ENCODE measurements around the gene ROBO4. TPM values are rescaled to one million over a fixed set of nuclear protein-coding genes. Genes with fewer than 3 reads are reported as not detected.

The ROBO4 gene
- total and polyA plus RNA-seq, 7 donors, result 5.4 to 17.5 (median 14.9) TPM

- no peaks in the 10 kb centered on the region for H3K9me3 ChIP-seq
- WGBS, 3 donors, result 24 to 31% (median 29%) methylated on average over 20 of the region's 20 CpGs
- intact Hi-C loops (cut with DNase I), result loop anchor here (1.0 to 5.0 kb wide), 3 partner anchors 25 to 198 kb away; partner anchors contain the start of genes ESAM (in 1 of the 2) and ROBO3 (in 1 of the 2)
- peaks cover 9% of the 10 kb centered on the region for H3K4me1 ChIP-seq
- TF ChIP-seq CTCF (IDR thresholded peaks at IDR 0.05), result no peak
- H3K27ac ChIP-seq, result no peak overlapping the region
- no peaks in the 10 kb centered on the region for H3K36me3 ChIP-seq (ENCODE audit: insufficient read depth in 1 of 2, low read depth in 1 of 2)
- H3K27me3 ChIP-seq (ENCODE audit: insufficient read depth in 3 of 3, low read length in 2 of 3), result peaks cover 0 to 73% (median 40%) of the 10 kb centered on the region in 3 donors
- ATAC-seq (no peak), DNase-seq (no peak)
- peak overlapping the region; percentile 63 for H3K4me3 ChIP-seq
Measured at GRCh38 chr11:124839972-124840621, 57.6 kb downstream of the ROBO4 start.

- DNase-seq, result peak in 1 of 2 donors; percentile 49
- Histone ChIP-seq H3K9me3 (no peaks in the 10 kb centered on the region), H3K27me3 (ENCODE audit: insufficient read depth in 3 of 3, low read length in 2 of 3) (peaks cover 0 to 65% (median 33%) of the 10 kb centered on the region in 3 donors), H3K27ac (no peak overlapping the region), H3K36me3 (ENCODE audit: insufficient read depth in 1 of 2, low read depth in 1 of 2) (no peaks in the 10 kb centered on the region), H3K4me1 (peaks cover 9% of the 10 kb centered on the region), H3K4me3 (peak overlapping the region; percentile 63)
- 1 to 2% (median 2%) methylated on average over 58 to 87 of the region's 87 CpGs for WGBS, 3 donors
- intact Hi-C loops (cut with DNase I), result loop anchor here (1.0 to 5.0 kb wide), 3 partner anchors 26 to 197 kb away; partner anchors contain the start of genes ESAM (in 1 of the 2) and ROBO3 (in 1 of the 2)
- TF ChIP-seq CTCF (IDR thresholded peaks at IDR 0.05), result no peak
- ATAC-seq, result peak in 1 of 4 donors; percentile 35
Measured at GRCh38 chr11:124839128-124839971, 58.3 kb downstream of the ROBO4 start.

- WGBS, 3 donors, result 34 to 36% (median 34%) methylated on average over 5 of the region's 5 CpGs
- Histone ChIP-seq H3K4me1 (peaks cover 9% of the 10 kb centered on the region), H3K27ac (no peak overlapping the region), H3K27me3 (ENCODE audit: insufficient read depth in 3 of 3, low read length in 2 of 3) (peaks cover 0 to 59% (median 31%) of the 10 kb centered on the region in 3 donors), H3K36me3 (ENCODE audit: insufficient read depth in 1 of 2, low read depth in 1 of 2) (no peaks in the 10 kb centered on the region), H3K4me3 (peak overlapping the region; percentile 63), H3K9me3 (no peaks in the 10 kb centered on the region)
- no peak for TF ChIP-seq CTCF (IDR thresholded peaks at IDR 0.05)
- DNase-seq (no peak), ATAC-seq (no peak)
- intact Hi-C loops (cut with DNase I), result loop anchor here (1.0 to 5.0 kb wide), 3 partner anchors 27 to 196 kb away; partner anchors contain the start of genes ESAM (in 1 of the 2) and ROBO3 (in 1 of the 2)
Measured at GRCh38 chr11:124838805-124839127, 58.9 kb downstream of the ROBO4 start.

- no peak for TF ChIP-seq CTCF (IDR thresholded peaks at IDR 0.05)
- H3K27me3 ChIP-seq (ENCODE audit: insufficient read depth in 3 of 3, low read length in 2 of 3), result peaks cover 0 to 46% (median 25%) of the 10 kb centered on the region in 3 donors
- H3K27ac ChIP-seq, result no peak overlapping the region
- intact Hi-C loops (cut with DNase I), result loop anchor here (2.0 to 5.0 kb wide), 4 partner anchors 75 to 195 kb away; partner anchors contain the start of gene ESAM (in 2 of the 2)
- H3K4me1 ChIP-seq, result peaks cover 9% of the 10 kb centered on the region
- no peak overlapping the region for H3K4me3 ChIP-seq
- no peak for DNase-seq
- no peaks in the 10 kb centered on the region for H3K36me3 ChIP-seq (ENCODE audit: insufficient read depth in 1 of 2, low read depth in 1 of 2)
- WGBS, 3 donors, result 26 to 34% (median 32%) methylated on average over 3 of the region's 3 CpGs
- ATAC-seq, result peak in 2 of 4 donors; percentile 53 to 60
- no peaks in the 10 kb centered on the region for H3K9me3 ChIP-seq
Measured at GRCh38 chr11:124837491-124837856, 60.2 kb downstream of the ROBO4 start.

Measured in psoas muscle (tissue), 8 donors.